ENCODE data around the gene CCDC138.

DNA sequence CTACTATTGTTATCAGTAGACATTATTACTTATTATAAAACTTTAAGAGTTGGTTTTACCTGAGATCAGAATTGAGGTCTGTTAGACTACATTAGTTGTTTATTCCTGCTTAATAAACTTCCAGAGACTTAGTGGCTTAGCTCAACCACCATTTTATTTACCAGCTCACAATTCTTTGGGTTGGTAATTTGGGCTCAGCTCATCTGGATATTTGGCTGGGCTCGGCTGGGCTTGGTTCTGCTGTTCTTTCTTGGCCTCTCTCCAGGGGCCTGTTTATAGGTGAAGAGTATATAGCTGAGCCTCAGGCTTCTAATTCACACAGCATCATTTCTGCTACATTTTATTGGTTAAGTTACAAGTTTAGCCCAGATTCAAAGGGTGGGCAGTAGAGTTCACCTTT is 67.9 kb downstream of the CCDC138 start:
- TF ChIP-seq, protein P1, sequence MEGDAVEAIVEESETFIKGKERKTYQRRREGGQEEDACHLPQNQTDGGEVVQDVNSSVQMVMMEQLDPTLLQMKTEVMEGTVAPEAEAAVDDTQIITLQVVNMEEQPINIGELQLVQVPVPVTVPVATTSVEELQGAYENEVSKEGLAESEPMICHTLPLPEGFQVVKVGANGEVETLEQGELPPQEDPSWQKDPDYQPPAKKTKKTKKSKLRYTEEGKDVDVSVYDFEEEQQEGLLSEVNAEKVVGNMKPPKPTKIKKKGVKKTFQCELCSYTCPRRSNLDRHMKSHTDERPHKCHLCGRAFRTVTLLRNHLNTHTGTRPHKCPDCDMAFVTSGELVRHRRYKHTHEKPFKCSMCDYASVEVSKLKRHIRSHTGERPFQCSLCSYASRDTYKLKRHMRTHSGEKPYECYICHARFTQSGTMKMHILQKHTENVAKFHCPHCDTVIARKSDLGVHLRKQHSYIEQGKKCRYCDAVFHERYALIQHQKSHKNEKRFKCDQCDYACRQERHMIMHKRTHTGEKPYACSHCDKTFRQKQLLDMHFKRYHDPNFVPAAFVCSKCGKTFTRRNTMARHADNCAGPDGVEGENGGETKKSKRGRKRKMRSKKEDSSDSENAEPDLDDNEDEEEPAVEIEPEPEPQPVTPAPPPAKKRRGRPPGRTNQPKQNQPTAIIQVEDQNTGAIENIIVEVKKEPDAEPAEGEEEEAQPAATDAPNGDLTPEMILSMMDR (conservative IDR thresholded peaks at IDR 0.05; ENCODE audit: low read length): no peak
- TF ChIP-seq EZH2phosphoT487 (IDR thresholded peaks at IDR 0.05; ENCODE audit: borderline replicate concordance, low read depth, low read length): no peak
